Testis (tissue), 3 donors: ENCODE results near the gene CHMP6. TPM values are rescaled to one million over a fixed set of nuclear protein-coding genes. Genes with fewer than 3 reads are reported as not detected.

ENCODE experiments used
- DNase-seq: peaks from one replicate; pipeline ENCODE4 v3.0.0-alpha.2; 2019
- H3K27ac ChIP-seq, 2 donors: fragments of 200-600 bp; sonication (generic); one replicate each; pipeline ENCODE4 v1.5.1; 2019
- H3K27me3 ChIP-seq: fragments of 200-600 bp; sonication (generic); one replicate; pipeline ENCODE4 v1.5.1; 2019
- H3K36me3 ChIP-seq: fragments of 200-600 bp; sonication (generic); one replicate; pipeline ENCODE4 v1.5.1; 2017; ENCODE audit warnings: low read depth; ENCODE audit errors: missing control alignments
- H3K4me1 ChIP-seq: fragments of 200-600 bp; sonication (generic); one replicate; pipeline ENCODE4 v1.5.1; 2019
- H3K4me3 ChIP-seq, 2 donors: fragments of 200-600 bp; sonication (generic); one replicate each; pipeline ENCODE4 v1.5.1; 2017 to 2019
- H3K9me3 ChIP-seq: fragments of 200-600 bp; sonication (generic); one replicate; pipeline ENCODE4 v1.5.1; 2017
- POLR2A ChIP-seq: fragments of 450-650 bp; IDR thresholded peaks from one replicate; pipeline ENCODE4 v1.6.1; 2017; ENCODE audit warnings: antibody characterized with exemption, mild to moderate bottlenecking, moderate library complexity
- WGBS, 2 donors: methylation state at CpG; one replicate each; pipeline ENCODE4 v1.1.5; 2018; 5-methylcytosine and 5-hydroxymethylcytosine counted together
- intact Hi-C: fragments of 100-400 bp; cut with DNase I; formaldehyde crosslinking; loops from one replicate; pipeline ENCODE4 v1.15.1; 2023; ENCODE audit warnings: low total_unique reads
- polyA plus RNA-seq: library from polyadenylated mRNA; stranded (reverse); fragments of 350-450 nt; fragmentation: Illumina TruSeq; extraction: RNeasy Lipid Tissue Mini Kit (QIAGEN cat#74804); gene quantifications from one replicate; pipeline ENCODE4 v1.2.3, GENCODE V29; 2014; ENCODE audit warnings: low read depth, low replicate concordance; ENCODE audit not compliant: insufficient read depth
- total RNA-seq, 2 donors: library from RNA; depleted of rRNA; stranded (reverse); fragments of >200 nt; gene quantifications; one replicate each; pipeline ENCODE4 v1.2.3, GENCODE V29; 2016
- TF ChIP-seq, protein P1 (sequence below), 3 experiments: fragments of 450-650 bp in 2 of 3; fragments of 200-600 bp in 1 of 3; sonication (generic) in 1 of 3; IDR thresholded peaks; one replicate each; pipeline ENCODE4 v1.5.1; 2016 to 2019; ENCODE audit warnings: antibody characterized with exemption in 3 of 3, mild to moderate bottlenecking in 2 of 3, moderate library complexity in 1 of 3

The CHMP6 gene
- total and polyA plus RNA-seq, 3 donors from 2014 or later, result 18.5 to 29.8 (median 28.2) TPM

DNA sequence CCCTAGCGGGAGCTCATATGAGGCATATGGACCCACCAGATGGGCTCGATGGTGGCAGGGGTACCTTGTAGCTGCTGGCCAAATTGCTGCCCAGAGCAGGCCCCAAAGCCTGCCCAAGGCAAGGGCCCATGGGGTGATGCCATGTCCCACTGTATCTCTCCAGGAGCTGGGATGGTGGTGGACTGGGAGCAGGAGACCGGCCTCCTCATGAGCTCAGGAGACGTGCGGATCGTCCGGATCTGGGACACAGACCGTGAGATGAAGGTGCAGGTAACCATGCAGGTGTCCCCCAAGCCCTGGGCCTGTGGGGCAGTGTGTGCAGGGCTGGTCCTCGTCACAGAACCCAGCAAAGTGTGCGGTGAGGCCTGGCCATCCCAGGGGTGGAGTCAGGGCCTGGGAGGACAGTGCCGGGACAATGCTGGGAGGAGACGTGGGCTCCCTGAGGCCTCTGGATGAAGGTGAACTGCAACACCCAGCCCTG, 34.1 kb upstream of the CHMP6 start:
- TF ChIP-seq POLR2A, result no peak
- TF ChIP-seq, protein P1, sequence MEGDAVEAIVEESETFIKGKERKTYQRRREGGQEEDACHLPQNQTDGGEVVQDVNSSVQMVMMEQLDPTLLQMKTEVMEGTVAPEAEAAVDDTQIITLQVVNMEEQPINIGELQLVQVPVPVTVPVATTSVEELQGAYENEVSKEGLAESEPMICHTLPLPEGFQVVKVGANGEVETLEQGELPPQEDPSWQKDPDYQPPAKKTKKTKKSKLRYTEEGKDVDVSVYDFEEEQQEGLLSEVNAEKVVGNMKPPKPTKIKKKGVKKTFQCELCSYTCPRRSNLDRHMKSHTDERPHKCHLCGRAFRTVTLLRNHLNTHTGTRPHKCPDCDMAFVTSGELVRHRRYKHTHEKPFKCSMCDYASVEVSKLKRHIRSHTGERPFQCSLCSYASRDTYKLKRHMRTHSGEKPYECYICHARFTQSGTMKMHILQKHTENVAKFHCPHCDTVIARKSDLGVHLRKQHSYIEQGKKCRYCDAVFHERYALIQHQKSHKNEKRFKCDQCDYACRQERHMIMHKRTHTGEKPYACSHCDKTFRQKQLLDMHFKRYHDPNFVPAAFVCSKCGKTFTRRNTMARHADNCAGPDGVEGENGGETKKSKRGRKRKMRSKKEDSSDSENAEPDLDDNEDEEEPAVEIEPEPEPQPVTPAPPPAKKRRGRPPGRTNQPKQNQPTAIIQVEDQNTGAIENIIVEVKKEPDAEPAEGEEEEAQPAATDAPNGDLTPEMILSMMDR (IDR thresholded peaks at IDR 0.05), result no peak
- peaks cover 15% of the 10 kb centered on the region for H3K4me1 ChIP-seq
- H3K27me3 ChIP-seq, result no peaks in the 10 kb centered on the region
- no peaks in the 10 kb centered on the region for H3K36me3 ChIP-seq
- no peak for DNase-seq
- H3K27ac ChIP-seq, result no peak overlapping the region
- intact Hi-C loops, result no loop called here
- H3K9me3 ChIP-seq, result no peaks in the 10 kb centered on the region
- no peak overlapping the region for H3K4me3 ChIP-seq
- WGBS, 2 donors, result 93 to 96% methylated on average over 11 to 12 of the region's 12 CpGs

DNA sequence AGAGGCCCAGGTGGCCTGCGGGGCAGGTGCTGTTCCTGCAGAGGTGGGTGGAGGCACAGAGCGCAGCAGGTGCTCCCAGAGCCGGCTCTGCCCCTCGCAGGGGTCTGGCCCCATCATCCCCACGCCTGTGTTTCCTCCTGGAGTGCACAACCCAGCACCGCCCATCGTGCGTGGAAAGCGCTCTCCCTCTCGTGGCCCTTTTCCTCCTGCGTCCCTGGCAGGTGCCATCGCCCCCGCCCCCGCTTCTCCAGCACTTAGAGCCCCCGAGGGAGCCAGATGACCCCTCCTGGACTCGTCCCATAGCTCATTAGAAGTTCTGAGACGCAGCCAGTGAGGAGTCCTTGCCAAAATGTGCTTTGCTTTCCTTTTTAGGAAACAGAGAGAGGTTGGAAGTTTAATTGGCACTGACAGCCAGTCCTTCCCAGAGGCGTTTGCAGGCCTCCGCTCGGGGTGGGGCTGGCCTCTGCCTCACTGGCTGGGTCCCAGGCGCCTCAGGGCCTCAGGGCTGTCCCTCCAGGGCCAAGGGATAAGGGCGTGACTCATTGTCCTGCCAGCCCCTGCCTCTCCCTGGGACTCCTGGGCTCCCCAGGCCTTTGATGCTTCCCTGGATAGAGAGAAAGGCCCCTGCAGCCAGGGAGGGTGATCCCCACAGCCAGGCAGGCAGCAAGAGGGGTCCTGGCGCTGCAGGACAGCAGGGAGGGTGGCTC, 32.2 kb upstream of the CHMP6 start:
- peak; percentile 76 for DNase-seq
- no peaks in the 10 kb centered on the region for H3K9me3 ChIP-seq
- H3K36me3 ChIP-seq, result no peaks in the 10 kb centered on the region
- peaks cover 15% of the 10 kb centered on the region for H3K4me1 ChIP-seq
- WGBS, 2 donors, result 39 to 52% methylated on average over 5 to 23 of the region's 23 CpGs
- no peak overlapping the region for H3K4me3 ChIP-seq
- H3K27me3 ChIP-seq, result no peaks in the 10 kb centered on the region
- no peak for TF ChIP-seq POLR2A
- TF ChIP-seq, protein P1 (IDR thresholded peaks at IDR 0.05), result no peak
- H3K27ac ChIP-seq, result peak overlapping the region in 1 of 2 donors; percentile 11
- intact Hi-C loops, result loop anchor here (10.0 kb wide), 1 partner anchor 95 kb away; no protein-coding TSS in a partner anchor

DNA sequence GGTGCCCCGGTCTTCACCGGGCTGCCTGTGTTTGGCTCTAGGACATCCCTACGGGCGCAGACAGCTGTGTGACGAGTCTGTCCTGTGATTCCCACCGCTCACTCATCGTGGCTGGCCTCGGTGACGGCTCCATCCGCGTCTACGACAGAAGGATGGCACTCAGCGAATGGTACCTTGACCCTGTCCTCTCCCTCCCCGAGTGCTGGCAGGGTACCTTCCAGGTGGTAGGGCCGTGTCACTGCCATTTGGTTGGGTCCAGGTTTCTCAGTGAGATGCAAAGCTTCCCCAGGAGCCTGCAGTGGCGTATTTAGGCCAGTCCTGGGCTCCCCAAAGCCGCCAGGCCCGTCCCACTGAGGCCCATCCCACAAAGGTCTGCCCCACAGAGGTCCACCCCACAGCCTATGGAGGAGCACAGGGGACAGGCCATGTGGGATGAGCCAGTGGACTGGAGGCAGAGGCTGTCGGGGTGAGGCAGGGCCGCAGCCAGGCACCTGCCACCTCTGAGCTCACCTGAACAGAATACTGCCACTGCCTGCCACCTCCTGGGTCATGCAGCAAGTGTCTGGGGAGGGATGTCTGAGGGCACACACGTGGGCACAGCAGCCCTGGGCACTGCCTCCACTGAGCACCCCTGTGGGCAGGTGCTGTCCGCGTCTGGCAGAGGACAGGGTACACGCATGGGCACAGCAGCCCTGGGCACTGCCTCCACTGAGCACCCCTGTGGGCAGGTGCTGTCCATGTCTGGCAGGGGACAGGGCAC, 31.4 kb upstream of the CHMP6 start:
- no peak overlapping the region for H3K4me3 ChIP-seq
- H3K9me3 ChIP-seq, result no peaks in the 10 kb centered on the region
- no peak for DNase-seq
- H3K27me3 ChIP-seq, result no peaks in the 10 kb centered on the region
- no peak for TF ChIP-seq POLR2A
- TF ChIP-seq, protein P1 (IDR thresholded peaks at IDR 0.05), result no peak
- WGBS, 2 donors, result 87 to 88% methylated on average over 12 to 24 of the region's 24 CpGs
- H3K27ac ChIP-seq, result no peak overlapping the region
- intact Hi-C loops, result loop anchor here (10.0 kb wide), 1 partner anchor 95 kb away; no protein-coding TSS in a partner anchor
- no peaks in the 10 kb centered on the region for H3K36me3 ChIP-seq
- peaks cover 15% of the 10 kb centered on the region for H3K4me1 ChIP-seq

DNA sequence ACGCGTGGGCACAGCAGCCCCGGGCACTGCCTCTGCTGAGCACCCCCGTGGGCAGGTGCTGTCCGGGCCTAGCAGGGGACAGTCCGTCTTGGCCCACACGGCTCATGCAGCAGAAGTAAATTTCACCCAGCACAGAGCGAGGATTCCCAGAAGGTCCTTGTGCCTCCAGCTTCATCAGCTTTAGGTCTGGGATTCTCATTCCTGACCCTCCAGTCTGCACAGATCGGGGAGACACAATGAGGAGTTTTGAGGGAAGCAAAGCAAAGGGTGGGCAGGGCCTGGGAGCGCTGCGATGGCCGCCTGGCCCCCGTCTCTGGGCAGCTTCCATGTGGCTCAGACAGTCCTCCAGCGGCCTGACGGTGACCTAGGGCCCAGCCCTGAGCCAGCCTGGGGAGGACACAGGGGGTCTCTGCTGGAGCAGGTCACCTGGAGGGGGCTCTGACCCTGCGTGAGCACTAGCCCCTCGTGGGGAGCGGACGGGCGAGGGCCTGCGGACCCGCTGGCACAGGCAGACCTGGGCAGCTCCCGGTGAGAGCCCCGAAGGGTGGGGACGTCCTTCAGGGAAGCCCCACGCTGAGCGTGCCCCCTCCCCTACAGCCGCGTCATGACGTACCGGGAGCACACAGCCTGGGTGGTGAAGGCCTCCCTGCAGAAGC, 30.7 kb upstream of the CHMP6 start:
- H3K27me3 ChIP-seq, result no peaks in the 10 kb centered on the region
- WGBS, 2 donors, result 90 to 93% methylated on average over 13 to 31 of the region's 31 CpGs
- H3K36me3 ChIP-seq, result no peaks in the 10 kb centered on the region
- H3K4me1 ChIP-seq, result peaks cover 15% of the 10 kb centered on the region
- TF ChIP-seq, protein P1 (IDR thresholded peaks at IDR 0.05), result no peak
- TF ChIP-seq POLR2A, result no peak
- no peak for DNase-seq
- H3K4me3 ChIP-seq, result no peak overlapping the region
- H3K27ac ChIP-seq, result no peak overlapping the region
- H3K9me3 ChIP-seq, result no peaks in the 10 kb centered on the region
- intact Hi-C loops, result loop anchor here (10.0 kb wide), 1 partner anchor 96 kb away; no protein-coding TSS in a partner anchor
